Measurements from ENCODE around the gene KCTD10.

Gene KCTD10

GRCh38 chr12:109494348-109494881 lies 17.3 kb upstream of the KCTD10 start:
- DNase-seq (ENCODE audit: low read depth in 2 of 2) = no peak

DNA sequence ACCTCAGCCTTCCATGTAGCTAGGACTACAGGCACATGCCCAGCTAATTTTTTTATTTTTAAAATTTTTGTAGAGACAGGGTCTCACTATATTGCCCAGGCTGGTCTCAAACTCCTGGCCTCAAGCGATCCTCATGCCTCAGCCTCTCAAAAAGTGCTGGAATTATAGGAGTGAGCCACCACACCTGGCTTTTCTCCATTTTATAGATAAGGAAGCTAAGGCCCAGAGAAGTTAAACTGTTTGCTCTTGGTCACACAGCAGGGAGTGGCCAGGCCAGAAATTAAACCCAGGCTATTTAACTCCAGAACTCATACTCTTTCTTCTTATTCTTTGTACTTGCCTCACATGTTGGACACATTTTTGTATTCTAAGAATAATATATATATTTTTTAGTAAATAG lies 16.8 kb upstream of the KCTD10 start:
- no peak for DNase-seq (ENCODE audit: low read depth in 2 of 2)

GRCh38 chr12:109493090-109493489 lies 16.0 kb upstream of the KCTD10 start:
- no peak for DNase-seq (ENCODE audit: low read depth in 2 of 2)

DNA sequence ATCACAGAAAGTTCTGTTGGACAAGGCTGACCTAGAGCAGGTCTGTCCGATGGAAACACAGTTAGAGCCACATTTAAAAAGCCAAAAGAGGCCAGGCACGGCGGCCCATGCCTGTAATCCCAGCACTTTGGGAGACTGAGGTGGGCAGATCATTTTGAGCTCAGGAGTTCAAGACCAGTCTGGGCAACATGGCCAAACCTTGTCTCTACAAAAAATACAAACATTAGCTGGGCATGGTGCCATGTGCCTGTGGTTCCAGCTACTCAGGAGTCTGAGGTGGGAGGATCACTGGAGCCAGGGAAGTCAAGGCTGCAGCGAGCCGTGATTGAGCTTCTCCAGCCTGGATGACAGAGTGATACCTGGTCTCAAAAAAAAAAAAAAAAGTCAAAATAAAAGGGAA lies 15.3 kb upstream of the KCTD10 start:
- DNase-seq (ENCODE audit: low read depth in 2 of 2) = no peak

GRCh38 chr12:109491671-109492070 lies 14.6 kb upstream of the KCTD10 start:
- DNase-seq (ENCODE audit: low read depth in 2 of 2) = no peak

- DNase-seq (ENCODE audit: low read depth in 2 of 2) = no peak
Observed at GRCh38 chr12:109489955-109490565, 13.0 kb upstream of the KCTD10 start.

GRCh38 chr12:109489016-109489954 lies 12.2 kb upstream of the KCTD10 start:
- no peak for DNase-seq (ENCODE audit: low read depth in 2 of 2)

DNA sequence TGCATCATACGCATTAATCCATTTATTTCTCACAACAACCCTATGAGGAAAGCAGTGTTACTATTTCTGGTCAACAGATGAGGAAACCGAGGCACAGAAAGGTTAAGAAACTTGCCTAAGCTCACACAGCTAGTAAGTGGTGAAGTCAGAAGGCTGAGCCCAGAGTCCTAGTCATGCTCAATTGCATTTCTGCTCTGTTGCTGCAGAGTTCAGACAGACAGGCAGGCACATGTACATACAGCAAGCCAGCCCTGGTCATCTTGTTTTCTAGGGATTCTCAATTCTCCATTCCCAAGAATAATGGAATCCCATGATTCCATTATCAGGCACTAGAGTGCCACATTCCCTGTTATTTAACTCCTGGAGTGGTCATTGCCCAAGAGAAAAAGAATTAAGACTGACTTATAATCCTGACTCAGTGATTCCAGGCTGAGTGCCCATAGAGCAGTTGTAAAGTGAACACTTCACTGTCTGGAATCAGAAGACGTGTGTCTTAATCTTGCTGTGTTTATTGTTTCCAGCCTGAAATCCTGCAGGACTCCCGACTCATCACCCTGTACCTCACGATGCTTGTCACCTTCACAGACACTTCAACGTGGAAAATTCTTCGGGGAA lies 11.1 kb upstream of the KCTD10 start:
- no peak for DNase-seq (ENCODE audit: low read depth in 2 of 2)

GRCh38 chr12:109487181-109488050 lies 10.3 kb upstream of the KCTD10 start:
- DNase-seq (ENCODE audit: low read depth in 2 of 2) = no peak

DNA sequence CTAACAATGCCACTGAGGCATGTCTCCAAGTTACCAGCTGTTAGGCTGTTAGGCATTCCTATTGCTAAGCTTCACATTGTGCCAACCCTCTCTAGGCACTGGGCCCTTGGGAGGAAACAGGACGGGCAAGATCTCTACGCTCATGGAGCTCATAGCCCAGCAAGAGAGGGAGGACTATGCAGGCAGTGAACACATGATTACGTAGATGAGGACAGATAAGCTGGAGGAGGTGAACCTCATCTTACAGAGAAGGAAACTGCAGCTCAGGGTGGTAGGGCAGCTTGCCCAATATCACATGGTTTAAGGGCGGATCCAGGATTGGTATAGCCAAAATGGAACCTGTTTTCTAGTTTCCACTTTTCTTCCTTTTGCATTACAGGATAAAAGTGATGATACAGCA lies 8.1 kb upstream of the KCTD10 start:
- DNase-seq (ENCODE audit: low read depth in 2 of 2) = no peak

DNA sequence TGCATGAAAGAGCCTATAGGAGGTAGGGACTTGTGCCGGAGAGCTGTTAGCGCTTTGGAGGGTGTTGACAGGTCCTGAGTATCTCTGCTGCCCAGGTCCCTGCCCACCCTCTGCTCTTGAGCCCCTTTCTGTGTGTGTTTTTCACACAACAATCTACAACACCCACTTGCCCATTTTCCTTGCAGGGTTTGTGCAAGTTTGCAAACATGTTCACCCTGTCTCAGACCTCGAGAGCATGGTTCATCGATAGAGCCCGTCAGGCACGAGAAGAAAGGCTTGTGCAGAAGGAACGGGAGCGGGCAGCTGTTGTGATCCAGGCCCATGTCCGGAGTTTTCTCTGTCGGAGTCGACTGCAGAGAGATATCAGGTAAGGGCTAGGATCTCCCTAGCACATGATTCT lies 6.2 kb upstream of the KCTD10 start:
- DNase-seq (ENCODE audit: low read depth in 2 of 2) = no peak

- no peak for DNase-seq (ENCODE audit: low read depth in 2 of 2)
Observed at GRCh38 chr12:109482894-109483293, 5.8 kb upstream of the KCTD10 start.

- no peak for DNase-seq (ENCODE audit: low read depth in 2 of 2)
Observed at GRCh38 chr12:109482491-109482890, 5.4 kb upstream of the KCTD10 start.

DNA sequence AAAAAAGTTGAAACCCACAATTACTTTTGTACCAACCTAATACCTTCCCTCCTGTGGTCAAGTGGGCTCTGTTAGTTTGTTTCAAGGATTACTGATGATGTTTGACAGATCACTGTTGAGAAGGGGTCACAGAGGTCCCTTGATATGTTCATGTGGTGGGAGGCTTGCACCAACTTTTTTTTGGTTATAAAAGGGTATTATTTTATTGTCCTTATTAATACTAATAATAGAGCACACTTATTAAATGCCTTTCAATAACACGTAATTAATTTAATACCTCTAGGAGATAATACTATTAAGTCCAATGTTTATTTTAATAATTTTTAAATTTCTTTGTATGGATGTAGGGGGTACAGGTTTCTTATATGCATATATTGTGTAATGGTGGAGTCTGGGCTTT lies 4.8 kb upstream of the KCTD10 start:
- no peak for DNase-seq (ENCODE audit: low read depth in 2 of 2)

- DNase-seq (ENCODE audit: low read depth in 2 of 2) = no peak
Observed at GRCh38 chr12:109480356-109480755, 3.3 kb upstream of the KCTD10 start.

GRCh38 chr12:109479761-109480160 lies 2.7 kb upstream of the KCTD10 start:
- no peak for DNase-seq (ENCODE audit: low read depth in 2 of 2)

DNA sequence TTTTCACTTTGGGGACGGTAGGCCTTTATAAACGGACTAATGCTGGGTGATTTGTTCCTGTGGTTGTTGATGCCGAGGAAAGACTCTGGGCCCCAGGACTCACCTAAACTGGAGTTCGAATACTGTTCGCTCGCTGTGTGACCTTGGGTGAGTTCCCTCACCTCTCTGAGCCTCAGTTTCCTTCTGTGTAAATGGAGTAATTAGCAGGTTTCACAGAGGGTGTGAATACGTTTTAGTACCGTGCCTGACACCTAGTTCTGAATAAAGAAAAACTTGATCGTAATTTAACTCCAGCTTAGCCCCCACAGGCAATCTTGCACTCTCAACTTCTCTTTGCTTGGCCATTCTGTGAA lies 839 bp upstream of the KCTD10 start:
- no peak for DNase-seq (ENCODE audit: low read depth in 2 of 2)

- DNase-seq (ENCODE audit: low read depth in 2 of 2) = no peak
Observed at GRCh38 chr12:109476807-109477184, 304 bp downstream of the KCTD10 start.

DNA sequence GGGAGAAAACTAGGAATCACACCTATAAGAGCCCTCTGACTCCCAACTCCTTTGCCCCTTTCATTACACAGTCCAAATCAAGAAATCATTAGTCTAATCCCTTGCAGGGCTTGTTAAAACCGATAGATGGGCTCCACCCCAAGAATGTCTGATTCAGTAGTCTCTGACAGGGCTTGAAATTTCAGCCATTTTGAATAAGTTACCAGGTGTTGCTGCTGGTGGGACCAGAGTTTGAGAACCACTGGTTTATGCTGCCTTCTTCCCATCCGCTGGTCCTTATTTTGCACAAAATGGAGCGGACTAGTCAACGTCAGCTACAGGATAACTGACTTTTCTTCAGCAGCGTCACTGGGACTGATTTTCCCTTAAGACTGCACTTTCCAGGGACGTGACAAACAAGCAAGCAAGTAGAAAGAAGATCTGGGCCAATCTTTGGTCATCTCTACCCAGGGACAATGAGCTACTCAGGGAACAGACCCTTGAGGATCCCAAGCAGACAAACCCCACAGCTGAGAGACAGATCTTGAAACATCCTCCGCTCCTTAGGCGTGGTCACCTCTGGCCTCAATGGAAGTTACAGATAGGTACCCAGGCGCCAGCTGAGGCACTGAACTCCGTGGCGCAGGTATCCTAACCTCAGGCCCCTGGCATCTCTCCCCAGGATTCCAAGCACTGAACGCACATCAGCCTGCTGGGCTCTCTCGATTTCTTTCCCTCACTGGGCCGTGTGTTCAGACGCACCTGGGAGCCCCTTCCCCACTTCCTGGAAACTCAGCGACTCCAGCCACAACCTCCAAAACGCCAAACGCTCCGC lies 900 bp downstream of the KCTD10 start:
- no peak for DNase-seq (ENCODE audit: low read depth in 2 of 2)

- no peak for DNase-seq (ENCODE audit: low read depth in 2 of 2)
Observed at GRCh38 chr12:109475121-109475520, 2.0 kb downstream of the KCTD10 start.
